Stimulated activated CD4-positive, alpha-beta T cell treated with anti-CD3 and anti-CD28 coated beads, Interleukin-12 subunit alpha, Interleukin-12 subunit beta, amount 100 ng/mL, for 4 hours (primary cell): ENCODE data around the gene ZNF646.
"Not testable (repeated sequence)": the region's sequence is repeated elsewhere in the genome, so short reads cannot be mapped to it uniquely, and the experiment has no call there.

Source experiments
- DNase-seq: peaks from one replicate; pipeline ENCODE4 v3.0.0-alpha.2; 2020

The ZNF646 gene

GRCh38 chr16:31084584-31085302 lies 10.5 kb downstream of the ZNF646 start:
- DNase-seq = no peak

- no peak for DNase-seq
Observed at GRCh38 chr16:31085411-31085810, 11.2 kb downstream of the ZNF646 start.

GRCh38 chr16:31085873-31086628 lies 11.8 kb downstream of the ZNF646 start:
- DNase-seq = no peak

- DNase-seq = no peak
Observed at GRCh38 chr16:31086629-31086906, 12.3 kb downstream of the ZNF646 start.

- no peak for DNase-seq
Observed at GRCh38 chr16:31087481-31087880, 13.3 kb downstream of the ZNF646 start.

GRCh38 chr16:31087971-31088370 lies 13.7 kb downstream of the ZNF646 start:
- no peak for DNase-seq

GRCh38 chr16:31088459-31089183 lies 14.4 kb downstream of the ZNF646 start, which contains the start of gene PRSS53:
Gene PRSS53 (minus strand): TSS chr16:31088943. CDS start chr16:31088809, 134 bp downstream.
- no peak for DNase-seq

- DNase-seq = no peak
Observed at GRCh38 chr16:31089199-31089598, 15.0 kb downstream of the ZNF646 start.

GRCh38 chr16:31090540-31090939 lies 16.3 kb downstream of the ZNF646 start:
- no peak for DNase-seq

GRCh38 chr16:31092330-31092729 lies 18.1 kb downstream of the ZNF646 start:
- DNase-seq = no peak

GRCh38 chr16:31093132-31093703 lies 19.0 kb downstream of the ZNF646 start:
- DNase-seq = no peak

GRCh38 chr16:31094088-31094423 lies 19.8 kb downstream of the ZNF646 start:
- DNase-seq = no peak

- peak; percentile 84 for DNase-seq
Observed at GRCh38 chr16:31094424-31095120, 20.4 kb downstream of the ZNF646 start, which contains the start of gene VKORC1. Gene VKORC1 (minus strand): TSS chr16:31094797. CDS start chr16:31094729, 68 bp downstream.

- DNase-seq = no peak
Observed at GRCh38 chr16:31099860-31100638, 25.8 kb downstream of the ZNF646 start.

- DNase-seq = not testable (repeated sequence)
Observed at GRCh38 chr16:31100876-31101641, 26.8 kb downstream of the ZNF646 start.

- DNase-seq = peak; percentile 82
Observed at GRCh38 chr16:31105677-31106213, 31.5 kb downstream of the ZNF646 start.

GRCh38 chr16:31106509-31107464 lies 32.6 kb downstream of the ZNF646 start:
- no peak for DNase-seq

GRCh38 chr16:31107465-31107867 lies 33.2 kb downstream of the ZNF646 start:
- DNase-seq = no peak

GRCh38 chr16:31108035-31108793 lies 34.0 kb downstream of the ZNF646 start, which contains the start of gene BCKDK:
Gene BCKDK (plus strand): TSS chr16:31108386. CDS start chr16:31109224, 838 bp downstream.
- DNase-seq = peak; percentile 74
